H1 (cell line): ENCODE results near the gene CMTR2. TPM values are rescaled to one million over a fixed set of nuclear protein-coding genes. Genes with fewer than 3 reads are reported as not detected.

Source experiments
- CTCF ChIA-PET: fragments of 300-600 bp; sonication (Branson Sonifier 250); formaldehyde crosslinking; loops from one replicate; lab custom pipeline; 2021; ENCODE audit not compliant: partially characterized antibody; lab: Charles Lee
- POLR2A ChIA-PET: fragments of 300-600 bp; sonication (Branson Sonifier 250); formaldehyde crosslinking; loops from one replicate; lab custom pipeline; 2021; ENCODE audit warnings: inconsistent platforms; ENCODE audit not compliant: partially characterized antibody; lab: Charles Lee
- DNase-seq, 2 experiments: peaks; one replicate each; pipeline versions ENCODE4 v3.0.0 to v3.0.0-alpha.2; 2010 to 2022; ENCODE audit warnings: low spot score in 2 of 2, low read depth in 1 of 2, mixed read lengths in 1 of 2
- FAIRE-seq: peaks from 2 replicates; lab custom pipeline; 2011; peaks lifted over from hg19 to GRCh38; lab: Jason Lieb, UNC
- H2AFZ ChIP-seq: 2 replicates; pipeline ENCODE4 v1.8.1; 2012; ENCODE audit warnings: low read length, inconsistent platforms
- H2AK5ac ChIP-seq: 2 replicates; pipeline ENCODE4 v1.6.1; 2013; ENCODE audit warnings: low read depth, low read length
- H2BK120ac ChIP-seq: replicated peaks from 2 replicates; pipeline ENCODE3; 2013; ENCODE audit warnings: low read depth, low read length, inconsistent platforms
- H2BK12ac ChIP-seq: 2 replicates; pipeline ENCODE4 v1.6.1; 2013; ENCODE audit warnings: low read depth, low read length
- H2BK15ac ChIP-seq: 2 replicates; pipeline ENCODE4 v1.6.1; 2013; ENCODE audit warnings: low read length
- H2BK20ac ChIP-seq: 2 replicates; pipeline ENCODE4 v1.6.1; 2013; ENCODE audit warnings: low read length
- H2BK5ac ChIP-seq: 2 replicates; pipeline ENCODE4 v1.6.1; 2013; ENCODE audit warnings: low read depth, low read length
- H3K14ac ChIP-seq: 2 replicates; pipeline ENCODE4 v1.6.1; 2013; ENCODE audit warnings: inconsistent platforms; ENCODE audit not compliant: insufficient read length
- H3K18ac ChIP-seq: 2 replicates; pipeline ENCODE4 v1.6.1; 2013; ENCODE audit warnings: low read length; ENCODE audit errors: extremely low read depth
- H3K23ac ChIP-seq: 2 replicates; pipeline ENCODE4 v1.6.1; 2013; ENCODE audit warnings: inconsistent platforms; ENCODE audit not compliant: insufficient read length
- H3K23me2 ChIP-seq: 2 replicates; pipeline ENCODE4 v1.6.1; 2013; ENCODE audit warnings: low read depth, low read length
- H3K27ac ChIP-seq: 2 replicates; pipeline ENCODE4 v1.6.1; 2011; ENCODE audit warnings: low read depth, low read length, inconsistent platforms
- H3K27me3 ChIP-seq, 4 experiments: replicated peaks in 1 of 4; 1 replicate in 1 of 4; 2 replicates in 3 of 4; pipeline versions ENCODE4 v1.6.1 to v1.8.1; 2011 to 2013; ENCODE audit warnings: low read length in 3 of 4, mild to moderate bottlenecking in 3 of 4, inconsistent platforms in 2 of 4, mixed read lengths in 2 of 4, moderate library complexity in 1 of 4; ENCODE audit not compliant: control insufficient read depth in 3 of 4, insufficient read depth in 3 of 4; ENCODE audit errors: extremely low read depth in 1 of 4
- H3K36me3 ChIP-seq, 4 experiments: 2 replicates each; pipeline versions ENCODE4 v1.6.1 to v1.8.1; 2011 to 2013; ENCODE audit warnings: mild to moderate bottlenecking in 4 of 4, low read length in 3 of 4, moderate library complexity in 2 of 4, control low read depth in 1 of 4, inconsistent platforms in 1 of 4; ENCODE audit not compliant: insufficient read depth in 4 of 4, control insufficient read depth in 2 of 4
- H3K4ac ChIP-seq: replicated peaks from 2 replicates; pipeline ENCODE3; 2013; ENCODE audit warnings: low read length, low read depth, mixed read lengths, inconsistent platforms; ENCODE audit not compliant: insufficient read length
- H3K4me1 ChIP-seq, 4 experiments: replicated peaks in 1 of 4; 1 replicate in 1 of 4; 2 replicates in 3 of 4; pipeline versions ENCODE4 v1.6.1 to v1.8.1; 2011 to 2013; ENCODE audit warnings: low read length in 3 of 4, inconsistent platforms in 2 of 4, mixed read lengths in 1 of 4; ENCODE audit not compliant: insufficient read depth in 4 of 4, control insufficient read depth in 3 of 4
- H3K4me2 ChIP-seq, 2 experiments: 2 replicates each; pipeline versions ENCODE4 v1.6.1 to v1.8.1; 2011 to 2013; ENCODE audit warnings: low read depth in 2 of 2, low read length in 2 of 2, control low read depth in 1 of 2, inconsistent platforms in 1 of 2, mild to moderate bottlenecking in 1 of 2; ENCODE audit not compliant: insufficient read depth in 1 of 2
- H3K4me3 ChIP-seq, 4 experiments: fragments of 200-600, 300-600 bp in 1 of 4; sonication (generic), shearing (Covaris generic), sonication (Bioruptor Twin) in 1 of 4; 2 replicates each; pipeline versions ENCODE4 v1.5.1 to v1.8.1; 2011 to 2016; ENCODE audit warnings: low read length in 4 of 4, low read depth in 3 of 4, control low read depth in 2 of 4, inconsistent platforms in 2 of 4, mild to moderate bottlenecking in 2 of 4, mixed read lengths in 1 of 4, moderate library complexity in 1 of 4; ENCODE audit not compliant: insufficient read depth in 2 of 4; ENCODE audit errors: extremely low read depth in 1 of 4
- H3K56ac ChIP-seq: replicated peaks from 2 replicates; pipeline ENCODE3; 2013; ENCODE audit warnings: low read depth, mild to moderate bottlenecking, mixed read lengths, low read length, inconsistent platforms; ENCODE audit not compliant: insufficient read length
- H3K79me1 ChIP-seq: 2 replicates; pipeline ENCODE4 v1.6.1; 2013; ENCODE audit warnings: low read depth, low read length, control low read depth
- H3K79me2 ChIP-seq, 2 experiments: 2 replicates each; pipeline versions ENCODE4 v1.6.1 to v1.8.1; 2012 to 2013; ENCODE audit warnings: low read length in 2 of 2, mild to moderate bottlenecking in 2 of 2, inconsistent platforms in 1 of 2; ENCODE audit not compliant: insufficient read depth in 2 of 2, control insufficient read depth in 1 of 2
- H3K9ac ChIP-seq, 4 experiments: replicated peaks in 1 of 4; 1 replicate in 1 of 4; 2 replicates in 3 of 4; pipeline versions ENCODE4 v1.6.1 to v1.8.1; 2011 to 2013; ENCODE audit warnings: low read depth in 3 of 4, low read length in 3 of 4, control low read depth in 2 of 4, mild to moderate bottlenecking in 2 of 4, moderate library complexity in 2 of 4, inconsistent platforms in 1 of 4; ENCODE audit errors: extremely low read depth in 1 of 4
- H3K9me3 ChIP-seq, 2 experiments: 2 replicates each; pipeline versions ENCODE4 v1.6.1 to v1.8.1; 2012 to 2013; ENCODE audit warnings: mild to moderate bottlenecking in 2 of 2, moderate library complexity in 2 of 2, control low read depth in 1 of 2, inconsistent platforms in 1 of 2, low read depth in 1 of 2, low read length in 1 of 2, mixed read lengths in 1 of 2; ENCODE audit not compliant: insufficient read depth in 2 of 2
- H4K20me1 ChIP-seq, 2 experiments: replicated peaks in 1 of 2; 2 replicates each; pipeline versions ENCODE3 to v1.8.1; 2011 to 2013; ENCODE audit warnings: inconsistent platforms in 2 of 2, low read length in 2 of 2, mild to moderate bottlenecking in 1 of 2; ENCODE audit not compliant: insufficient read depth in 2 of 2, control insufficient read depth in 1 of 2
- H4K5ac ChIP-seq: 2 replicates; pipeline ENCODE4 v1.6.1; 2013; ENCODE audit warnings: low read length, low read depth, mixed read lengths, inconsistent platforms; ENCODE audit not compliant: insufficient read length
- H4K8ac ChIP-seq: 2 replicates; pipeline ENCODE4 v1.8.0; 2013; ENCODE audit warnings: mild to moderate bottlenecking, moderate library complexity, low read length, inconsistent platforms; ENCODE audit not compliant: insufficient read depth; ENCODE audit errors: extremely low read depth
- H4K91ac ChIP-seq: replicated peaks from 2 replicates; pipeline ENCODE3; 2013; ENCODE audit warnings: low read length, mixed read lengths, inconsistent platforms; ENCODE audit not compliant: insufficient read length
- BCL11A ChIP-seq, 2 experiments: IDR thresholded peaks; one replicate each; pipeline ENCODE4 v1.6.1; 2011; ENCODE audit warnings: low read depth in 2 of 2, low read length in 2 of 2, mild to moderate bottlenecking in 2 of 2
- EZH2 ChIP-seq: fragments of 200-600 bp; sonication (generic); IDR thresholded peaks from 2 replicates; pipeline ENCODE4 v1.7.1; 2012; ENCODE audit warnings: low read depth, mild to moderate bottlenecking, moderate library complexity, low read length, inconsistent platforms; ENCODE audit not compliant: severe bottlenecking
- GABPA ChIP-seq: IDR thresholded peaks from 2 replicates; pipeline ENCODE4 v1.6.1; 2011; ENCODE audit warnings: mild to moderate bottlenecking, low read length, moderate library complexity, borderline replicate concordance; ENCODE audit not compliant: insufficient read depth
- JUND ChIP-seq: IDR thresholded peaks from 2 replicates; pipeline ENCODE4 v1.6.1; 2011; ENCODE audit warnings: mild to moderate bottlenecking, improper control_type of control experiment, low read length
- MAFK ChIP-seq: IDR thresholded peaks from 2 replicates; pipeline ENCODE4 v1.6.1; 2012; ENCODE audit warnings: low read depth, mild to moderate bottlenecking, improper control_type of control experiment, low read length
- PHF8 ChIP-seq: fragments of 200-600 bp; sonication (generic); conservative IDR thresholded peaks from 2 replicates; pipeline ENCODE4 v1.7.1; 2012; ENCODE audit warnings: low read depth, mild to moderate bottlenecking, inconsistent platforms, low read length, moderate library complexity
- POLR2AphosphoS5 ChIP-seq: IDR thresholded peaks from 2 replicates; pipeline ENCODE4 v1.6.1; 2011; ENCODE audit warnings: low read depth, low read length
- RXRA ChIP-seq: IDR thresholded peaks from 2 replicates; pipeline ENCODE4 v1.6.1; 2011; ENCODE audit warnings: low read depth, mild to moderate bottlenecking, low read length, moderate library complexity; ENCODE audit not compliant: insufficient read depth
- SIRT6 ChIP-seq: IDR thresholded peaks from one replicate; pipeline ENCODE4 v1.7.1; 2012; ENCODE audit warnings: low read length, inconsistent platforms
- WGBS, 2 experiments: shearing (Covaris generic) in 1 of 2; methylation state at CpG; one replicate each; pipeline versions ENCODE4 v1.1.6 to v1.1.7; 2013 to 2015; ENCODE audit warnings: low lambda C conversion rate in 2 of 2, mixed read lengths in 2 of 2, inconsistent platforms in 1 of 2, low coverage in 1 of 2, missing lambda C conversion rate in 1 of 2; ENCODE audit not compliant: insufficient replicate concordance in 2 of 2, insufficient coverage in 1 of 2, insufficient read length in 1 of 2; ENCODE audit errors: extremely low coverage in 1 of 2, missing lambda C conversion rate in 1 of 2; 5-methylcytosine and 5-hydroxymethylcytosine counted together
- polyA plus RNA-seq, 7 experiments: library from polyadenylated mRNA; depleted of rRNA in 3 of 7; stranded (reverse) in 5 of 7; unstranded in 2 of 7; fragments of >200 nt in 5 of 7; fragments of 200-250 nt in 2 of 7; gene quantifications; 1 replicate in 5 of 7; 2 replicates in 1 of 7; 4 replicates in 1 of 7; pipeline versions ENCODE4 v1.2.1 to v1.2.3, GENCODE V29; 2011 to 2013; ENCODE audit warnings: missing spikeins in 2 of 7, mixed read lengths in 2 of 7
- total RNA-seq: library from RNA; stranded (reverse); fragmentation: NEBNext Ultra II Directional; extraction: Animal tissue kit (Norgen Biotek cat#: 25700); gene quantifications from 2 replicates; pipeline ENCODE4 v1.2.1, GENCODE V29; 2021
- TF ChIP-seq, protein P1 (sequence below): IDR thresholded peaks from 2 replicates; pipeline ENCODE4 v1.6.1; 2011; ENCODE audit warnings: low read length, improper control_type of control experiment
- TF ChIP-seq, protein P2 (sequence below): IDR thresholded peaks from 2 replicates; pipeline ENCODE4 v1.6.1; 2012; ENCODE audit warnings: low read length, inconsistent platforms

The CMTR2 gene
- total and polyA plus RNA-seq, 2 of the 8 experiments (the other 6 are each of a cell fraction or from before 2014, with no cell fraction given): 8.5 to 12.8 TPM

DNA sequence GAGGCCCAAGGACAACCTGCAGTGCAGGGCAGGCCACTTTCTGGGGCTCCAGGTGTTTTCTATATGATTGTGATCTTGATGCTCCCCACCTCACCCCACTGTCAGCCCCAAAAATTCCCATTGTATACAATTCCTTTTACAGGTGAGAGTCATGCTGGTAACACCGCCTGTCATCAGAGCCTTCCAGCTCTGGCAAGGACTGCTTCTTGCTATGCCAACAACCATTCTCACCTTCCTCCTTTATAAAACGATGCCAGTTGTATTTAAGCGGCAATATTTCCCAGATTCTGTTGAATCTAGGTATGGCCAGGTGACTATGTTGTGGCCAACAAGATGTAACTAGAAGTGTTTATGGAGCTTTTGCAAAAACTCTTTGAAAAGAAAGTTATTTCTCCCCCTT is 38.9 kb upstream of the CMTR2 start:
- no peaks in the 10 kb centered on the region for H3K9me3 ChIP-seq
- CTCF ChIA-PET: interaction anchor here (1.1 to 2.0 kb wide), 5 partner anchors 17 to 84 kb away, joined by 3 to 9 read pairs (median 3); no protein-coding TSS in a partner anchor
- TF ChIP-seq BCL11A (IDR thresholded peaks at IDR 0.05; ENCODE audit: low read depth in 2 of 2, low read length in 2 of 2) (no peak), SIRT6 (no peak), JUND (no peak), MAFK (no peak), EZH2 (no peak), RXRA (no peak), PHF8 (no peak), GABPA (no peak), POLR2AphosphoS5 (no peak)
- TF ChIP-seq, protein P1, sequence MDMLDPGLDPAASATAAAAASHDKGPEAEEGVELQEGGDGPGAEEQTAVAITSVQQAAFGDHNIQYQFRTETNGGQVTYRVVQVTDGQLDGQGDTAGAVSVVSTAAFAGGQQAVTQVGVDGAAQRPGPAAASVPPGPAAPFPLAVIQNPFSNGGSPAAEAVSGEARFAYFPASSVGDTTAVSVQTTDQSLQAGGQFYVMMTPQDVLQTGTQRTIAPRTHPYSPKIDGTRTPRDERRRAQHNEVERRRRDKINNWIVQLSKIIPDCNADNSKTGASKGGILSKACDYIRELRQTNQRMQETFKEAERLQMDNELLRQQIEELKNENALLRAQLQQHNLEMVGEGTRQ: no peak
- TF ChIP-seq, protein P2, sequence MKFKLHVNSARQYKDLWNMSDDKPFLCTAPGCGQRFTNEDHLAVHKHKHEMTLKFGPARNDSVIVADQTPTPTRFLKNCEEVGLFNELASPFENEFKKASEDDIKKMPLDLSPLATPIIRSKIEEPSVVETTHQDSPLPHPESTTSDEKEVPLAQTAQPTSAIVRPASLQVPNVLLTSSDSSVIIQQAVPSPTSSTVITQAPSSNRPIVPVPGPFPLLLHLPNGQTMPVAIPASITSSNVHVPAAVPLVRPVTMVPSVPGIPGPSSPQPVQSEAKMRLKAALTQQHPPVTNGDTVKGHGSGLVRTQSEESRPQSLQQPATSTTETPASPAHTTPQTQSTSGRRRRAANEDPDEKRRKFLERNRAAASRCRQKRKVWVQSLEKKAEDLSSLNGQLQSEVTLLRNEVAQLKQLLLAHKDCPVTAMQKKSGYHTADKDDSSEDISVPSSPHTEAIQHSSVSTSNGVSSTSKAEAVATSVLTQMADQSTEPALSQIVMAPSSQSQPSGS: no peak

More for the DNA sequence above, 38.9 kb upstream of the CMTR2 start:
- H3K23me2 ChIP-seq: no peaks in the 10 kb centered on the region
- no peak overlapping the region for H2BK5ac ChIP-seq
- H3K27ac ChIP-seq: no peak overlapping the region
- H2BK20ac ChIP-seq: no peak overlapping the region
- POLR2A ChIA-PET: no interaction called here
- no peak overlapping the region; the same call in 1 of the 2 replicates for H4K8ac ChIP-seq
- H2BK12ac ChIP-seq: no peak overlapping the region
- H3K18ac ChIP-seq: no peak overlapping the region
- H3K9ac ChIP-seq: no peak overlapping the region
- no peak overlapping the region for H2AFZ ChIP-seq
- no peak overlapping the region for H4K5ac ChIP-seq
- H3K36me3 ChIP-seq: no peaks in the 10 kb centered on the region
- no peak overlapping the region for H3K56ac ChIP-seq
- no peaks in the 10 kb centered on the region for H4K20me1 ChIP-seq
- FAIRE-seq (no peak), DNase-seq (no peak)
- H3K79me1 ChIP-seq: no peaks in the 10 kb centered on the region
- H2BK120ac ChIP-seq: no peak overlapping the region
- WGBS, 2 experiments: 94% methylated on average over 3 of the region's 3 CpGs; no CpG with 5 or more reads in 1 of the 2 experiments
- no peak overlapping the region for H2BK15ac ChIP-seq
- no peak overlapping the region for H3K14ac ChIP-seq
- peaks cover 0 to 5% (median under 1%) of the 10 kb centered on the region in 4 experiments; a peak in 2 of 7 replicates for H3K4me1 ChIP-seq
- no peak overlapping the region for H3K4me3 ChIP-seq
- no peaks in the 10 kb centered on the region for H3K79me2 ChIP-seq
- no peaks in the 10 kb centered on the region for H3K27me3 ChIP-seq
- no peak overlapping the region for H4K91ac ChIP-seq
- no peak overlapping the region for H2AK5ac ChIP-seq
- no peak overlapping the region for H3K4ac ChIP-seq
- no peak overlapping the region for H3K23ac ChIP-seq
- H3K4me2 ChIP-seq: no peak overlapping the region
